Aorta (tissue), 5 donors: ENCODE data around the gene LUZP2. TPM values are rescaled to one million over a fixed set of nuclear protein-coding genes. Genes with fewer than 3 reads are reported as not detected.

ENCODE experiments used
- ATAC-seq: fragments of 200-7000 bp; cut with Tn5 transposase; one replicate; pipeline ENCODE4 v1.9.1; 2022; ENCODE audit warnings: moderate library complexity; ENCODE audit not compliant: low FRiP score
- DNase-seq, 2 donors: peaks; one replicate each; pipeline ENCODE4 v3.0.0-alpha.2; 2020
- H3K27ac ChIP-seq, 2 donors: one replicate each; pipeline ENCODE4 v1.5.1; 2013; ENCODE audit warnings: low read length in 2 of 2, mild to moderate bottlenecking in 2 of 2, moderate library complexity in 2 of 2, control low read depth in 1 of 2, inconsistent platforms in 1 of 2, low read depth in 1 of 2
- H3K27me3 ChIP-seq, 2 donors: one replicate each; pipeline ENCODE4 v1.6.1; 2013; ENCODE audit warnings: control low read depth in 1 of 2, low read length in 1 of 2, mild to moderate bottlenecking in 1 of 2, moderate library complexity in 1 of 2; ENCODE audit not compliant: insufficient read depth in 2 of 2, control insufficient read depth in 1 of 2
- H3K36me3 ChIP-seq, 2 donors: one replicate each; pipeline ENCODE4 v1.6.1; 2013; ENCODE audit warnings: control low read depth in 1 of 2, low read length in 1 of 2, mild to moderate bottlenecking in 1 of 2; ENCODE audit not compliant: insufficient read depth in 2 of 2, control insufficient read depth in 1 of 2
- H3K4me1 ChIP-seq, 2 donors: one replicate each; pipeline ENCODE4 v1.6.1; 2013; ENCODE audit warnings: low read length in 2 of 2, control low read depth in 1 of 2, mild to moderate bottlenecking in 1 of 2, moderate library complexity in 1 of 2; ENCODE audit not compliant: insufficient read depth in 2 of 2, control insufficient read depth in 1 of 2
- H3K4me3 ChIP-seq, 2 donors: one replicate each; pipeline ENCODE4 v1.5.1; 2013; ENCODE audit warnings: low read length in 2 of 2, control low read depth in 1 of 2, mild to moderate bottlenecking in 1 of 2
- H3K9me3 ChIP-seq: one replicate; pipeline ENCODE4 v1.6.1; 2013; ENCODE audit warnings: mild to moderate bottlenecking, low read length; ENCODE audit not compliant: control insufficient read depth
- WGBS, 2 donors: extraction: QIAGEN DNeasy Blood & Tissue Kit; methylation state at CpG; one replicate each; pipeline ENCODE4 v1.1.7; 2013; 5-methylcytosine and 5-hydroxymethylcytosine counted together
- intact Hi-C, 2 donors: fragments of 100-400 bp; cut with DNase I; formaldehyde crosslinking; loops; one replicate each; pipeline versions ENCODE4 v1.14.2 to v1.15.0; 2022
- polyA plus RNA-seq, 2 donors: library from polyadenylated mRNA; stranded (reverse); fragments of 200-250 nt; gene quantifications; one replicate each; pipeline ENCODE4 v1.2.3, GENCODE V29; 2013
- total RNA-seq, 2 donors: library from RNA; stranded (reverse); fragmentation: NEBNext Ultra II Directional; extraction: Animal tissue kit (Norgen Biotek cat#: 25700); gene quantifications; one replicate each; pipeline ENCODE4 v1.2.1, GENCODE V29; 2021
- donor health status: healthy with polysubstance abuse.
- donor health status: Bipolar disorder and iron deficiency.
- donor health status: DM: no; HTN: no; CAD: no.
- donor health status: DM: no; HTN: no; CAD: no.
- donor health status: DM: yes; HTN: yes; CAD: no.

Gene LUZP2
- total and polyA plus RNA-seq, 4 donors, result 0.15 to 0.50 TPM; not detected in 2

- 57 to 63% methylated on average over 1 of the region's 1 CpG for WGBS, 2 donors
- intact Hi-C loops, result no loop called here
- DNase-seq (no peak), ATAC-seq (no peak)
- Histone ChIP-seq H3K36me3 (no peaks in the 10 kb centered on the region), H3K4me3 (no peak overlapping the region), H3K27ac (no peak overlapping the region), H3K9me3 (no peaks in the 10 kb centered on the region), H3K4me1 (no peaks in the 10 kb centered on the region), H3K27me3 (no peaks in the 10 kb centered on the region)
Observed at GRCh38 chr11:24661331-24661730, 164.5 kb downstream of the LUZP2 start.

DNA sequence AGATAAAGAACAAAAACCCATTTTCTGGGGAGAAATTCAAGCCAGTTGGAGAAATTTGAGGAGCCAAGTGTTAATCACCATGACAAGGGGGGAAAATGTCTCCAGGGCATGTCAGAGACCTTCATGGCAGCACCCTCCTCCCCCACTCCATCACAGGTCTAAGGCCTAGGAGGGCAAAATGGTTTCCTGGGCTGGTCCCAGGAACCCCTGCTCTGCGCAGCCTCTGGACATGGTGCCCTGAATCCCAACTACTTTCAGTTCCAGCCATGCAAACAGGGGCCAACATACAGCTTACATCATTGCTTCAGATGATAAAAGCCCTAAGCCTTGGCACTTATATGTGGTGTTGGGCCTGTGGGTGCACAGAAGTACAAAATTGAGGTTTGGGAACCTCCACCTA, 167.5 kb downstream of the LUZP2 start:
- H3K36me3 ChIP-seq, result no peaks in the 10 kb centered on the region
- intact Hi-C loops, result no loop called here
- ATAC-seq (no peak), DNase-seq (no peak)
- no peaks in the 10 kb centered on the region for H3K4me1 ChIP-seq
- no peaks in the 10 kb centered on the region for H3K27me3 ChIP-seq
- WGBS, 2 donors, result 97 to 100% methylated on average over 1 of the region's 1 CpG
- H3K4me3 ChIP-seq, result no peak overlapping the region
- H3K27ac ChIP-seq, result no peak overlapping the region
- H3K9me3 ChIP-seq, result no peaks in the 10 kb centered on the region

DNA sequence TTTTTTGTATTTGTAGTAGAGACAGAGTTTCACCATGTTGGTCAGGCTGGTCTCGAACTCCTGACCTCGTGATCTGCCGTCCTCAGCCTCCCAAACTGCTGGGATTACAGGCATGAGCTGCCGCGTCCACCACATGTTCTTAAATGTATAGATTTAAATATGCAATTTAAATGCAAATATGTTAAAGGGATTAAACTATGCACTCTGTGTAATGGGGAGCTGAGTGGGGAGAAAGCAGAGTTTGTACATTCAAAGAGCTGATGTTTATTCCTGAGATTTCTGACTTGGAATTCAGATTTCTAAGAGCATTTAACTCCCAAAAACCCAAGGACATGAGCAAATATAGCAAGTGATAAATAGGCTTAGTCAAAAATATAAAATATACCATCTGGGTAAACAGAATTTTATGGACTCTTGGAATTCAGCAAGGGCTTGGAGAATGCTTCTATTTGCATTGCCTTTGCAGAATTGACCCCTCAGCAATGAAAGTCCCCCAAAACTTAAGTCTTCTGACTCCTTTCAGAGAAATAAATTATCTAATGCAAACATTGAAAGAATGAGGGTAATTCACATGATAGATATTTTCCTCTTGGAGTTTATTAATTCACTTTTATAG, 170.6 kb downstream of the LUZP2 start:
- H3K9me3 ChIP-seq, result no peaks in the 10 kb centered on the region
- ATAC-seq (no peak), DNase-seq (no peak)
- no peak overlapping the region for H3K27ac ChIP-seq
- intact Hi-C loops, result no loop called here
- 76 to 81% methylated on average over 5 of the region's 5 CpGs for WGBS, 2 donors
- no peak overlapping the region for H3K4me3 ChIP-seq
- no peaks in the 10 kb centered on the region for H3K36me3 ChIP-seq
- no peaks in the 10 kb centered on the region for H3K27me3 ChIP-seq
- no peaks in the 10 kb centered on the region for H3K4me1 ChIP-seq

GRCh38 chr11:24678703-24679348, 182.0 kb downstream of the LUZP2 start:
- ATAC-seq, result no peak
- intact Hi-C loops, result no loop called here
- no peak overlapping the region for H3K4me3 ChIP-seq
- H3K36me3 ChIP-seq, result no peaks in the 10 kb centered on the region
- no peaks in the 10 kb centered on the region for H3K27me3 ChIP-seq
- no peak for DNase-seq
- H3K9me3 ChIP-seq, result no peaks in the 10 kb centered on the region
- no peak overlapping the region for H3K27ac ChIP-seq
- 43 to 59% methylated on average over 5 of the region's 5 CpGs for WGBS, 2 donors
- no peaks in the 10 kb centered on the region for H3K4me1 ChIP-seq

DNA sequence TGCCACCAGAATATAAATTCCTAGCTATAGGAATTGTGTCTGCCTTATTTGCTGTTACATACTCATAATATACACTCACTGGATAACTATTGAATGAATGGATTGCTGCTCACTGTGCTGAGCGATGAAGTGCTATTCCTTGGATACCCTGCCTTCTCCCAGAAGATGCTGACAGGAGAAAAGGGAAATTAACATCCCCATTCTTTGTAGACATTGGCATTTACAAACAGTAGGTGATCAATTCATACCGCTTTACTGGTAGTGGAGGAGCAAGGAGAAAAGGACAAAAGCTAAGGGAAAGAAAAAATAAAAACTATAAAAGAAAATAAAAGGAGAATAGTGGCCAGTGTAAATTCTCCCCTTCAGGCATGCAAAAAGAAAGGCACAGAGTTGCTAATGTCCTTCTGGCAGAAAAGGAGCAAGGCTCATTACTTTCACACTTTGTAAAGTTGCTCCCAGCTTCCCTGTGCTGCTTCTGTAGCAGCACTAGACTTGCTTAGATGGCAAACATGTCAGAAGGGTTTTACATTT, 183.0 kb downstream of the LUZP2 start:
- Histone ChIP-seq H3K9me3 (no peaks in the 10 kb centered on the region), H3K4me3 (no peak overlapping the region), H3K27ac (no peak overlapping the region), H3K4me1 (no peaks in the 10 kb centered on the region), H3K36me3 (no peaks in the 10 kb centered on the region), H3K27me3 (no peaks in the 10 kb centered on the region)
- intact Hi-C loops, result no loop called here
- WGBS, 2 donors, result 62 to 81% methylated on average over 2 of the region's 2 CpGs
- no peak for DNase-seq
- ATAC-seq, result no peak

DNA sequence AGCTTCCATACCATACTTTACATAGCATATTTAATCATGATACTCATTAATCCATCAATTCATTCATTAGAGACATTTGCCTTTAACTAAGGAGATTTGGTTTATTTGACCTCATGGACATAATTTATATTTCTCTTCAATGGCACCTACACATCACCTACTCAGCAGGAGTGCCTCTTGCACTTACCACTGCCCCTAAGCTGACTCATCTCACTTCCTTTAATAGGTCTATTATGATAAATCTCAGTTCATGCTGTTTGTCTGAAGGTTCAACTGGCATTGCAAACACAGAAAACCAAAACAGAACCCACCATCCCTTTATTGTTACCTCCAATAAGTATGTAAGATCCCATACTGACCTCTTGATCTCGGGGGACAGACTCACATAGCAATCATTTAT, 186.7 kb downstream of the LUZP2 start:
- DNase-seq (no peak), ATAC-seq (no peak)
- Histone ChIP-seq H3K4me3 (no peak overlapping the region), H3K36me3 (no peaks in the 10 kb centered on the region), H3K27me3 (no peaks in the 10 kb centered on the region), H3K9me3 (no peaks in the 10 kb centered on the region), H3K4me1 (no peaks in the 10 kb centered on the region), H3K27ac (no peak overlapping the region)
- intact Hi-C loops, result no loop called here
- 80 to 91% methylated on average over 1 of the region's 1 CpG for WGBS, 2 donors

DNA sequence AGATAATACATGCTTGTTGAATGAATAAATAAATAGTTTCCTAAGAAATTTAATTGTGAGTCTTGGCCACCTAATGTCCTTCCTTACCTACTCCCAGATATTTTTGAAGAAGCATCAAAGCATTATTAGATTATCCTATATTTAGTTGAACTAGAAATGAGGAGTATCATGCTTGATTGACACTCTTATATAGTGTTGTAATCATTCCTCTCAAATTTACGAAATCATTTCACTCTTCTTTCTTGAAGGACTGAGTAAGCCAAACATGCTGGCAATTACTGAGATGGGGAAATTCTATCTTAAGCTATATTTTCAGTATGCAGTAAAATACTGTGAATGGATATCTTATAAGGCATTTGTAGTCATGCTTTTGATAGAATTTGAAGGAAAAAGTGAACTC, 189.0 kb downstream of the LUZP2 start:
- intact Hi-C loops, result no loop called here
- Histone ChIP-seq H3K4me1 (no peaks in the 10 kb centered on the region), H3K4me3 (no peak overlapping the region), H3K27me3 (no peaks in the 10 kb centered on the region), H3K9me3 (no peaks in the 10 kb centered on the region), H3K27ac (no peak overlapping the region), H3K36me3 (no peaks in the 10 kb centered on the region)
- DNase-seq, result no peak
- 70 to 85% methylated on average over 1 of the region's 1 CpG for whole genome bisulfite sequencing, 2 donors
- ATAC-seq, result no peak

DNA sequence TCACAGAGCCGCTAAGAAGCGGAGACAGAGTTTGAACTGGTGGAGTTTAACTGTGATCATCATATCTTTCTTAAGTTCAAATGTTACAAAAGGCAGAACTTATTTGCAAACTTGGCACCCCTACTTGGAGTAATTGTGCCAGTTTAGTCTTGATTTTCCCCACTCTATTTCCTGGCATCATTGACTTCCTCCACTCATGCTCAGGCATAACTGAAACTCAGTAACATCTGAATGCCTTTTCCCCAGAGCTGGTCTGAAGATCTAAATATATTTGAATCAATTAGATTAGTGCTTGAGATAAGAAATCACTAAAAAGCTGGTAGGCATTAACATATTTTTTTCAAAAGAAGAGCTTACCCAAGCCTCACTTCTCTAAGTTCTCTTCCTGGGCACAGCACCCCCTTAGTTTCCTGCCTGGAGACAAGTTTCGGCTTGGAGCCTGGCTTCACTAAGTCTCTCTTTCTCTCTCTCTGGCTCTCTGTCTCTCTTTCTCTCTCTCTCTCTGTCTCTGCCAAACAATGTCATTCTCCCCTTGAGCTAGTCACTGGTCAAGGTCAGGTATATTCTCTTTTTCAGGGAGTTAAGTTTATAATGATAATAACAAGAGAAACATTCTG, 190.8 kb downstream of the LUZP2 start:
- Histone ChIP-seq H3K27me3 (no peaks in the 10 kb centered on the region), H3K4me3 (no peak overlapping the region), H3K4me1 (no peaks in the 10 kb centered on the region), H3K9me3 (no peaks in the 10 kb centered on the region), H3K36me3 (no peaks in the 10 kb centered on the region), H3K27ac (no peak overlapping the region)
- intact Hi-C loops, result no loop called here
- WGBS, 2 donors, result 73 to 80% methylated on average over 3 of the region's 3 CpGs
- DNase-seq (no peak), ATAC-seq (no peak)

- intact Hi-C loops, result no loop called here
- no peak for DNase-seq
- Histone ChIP-seq H3K4me3 (no peak overlapping the region), H3K4me1 (no peaks in the 10 kb centered on the region), H3K36me3 (no peaks in the 10 kb centered on the region), H3K27me3 (no peaks in the 10 kb centered on the region), H3K27ac (no peak overlapping the region), H3K9me3 (no peaks in the 10 kb centered on the region)
- ATAC-seq, result no peak
- WGBS, 2 donors, result 66 to 67% methylated on average over 2 of the region's 2 CpGs
Observed at GRCh38 chr11:24688981-24689380, 192.1 kb downstream of the LUZP2 start.
